Upper lobe of left lung (tissue), 4 donors: ENCODE measurements around the gene KRR1.

Experiments
- POLR2AphosphoS5 ChIP-seq, 2 donors: sonication (generic); formaldehyde crosslinking; IDR thresholded peaks; one replicate each; pipeline ENCODE4 v1.5.1; 2017; ENCODE audit warnings: antibody characterized with exemption in 2 of 2
- TF ChIP-seq, protein P1 (sequence below), 6 experiments: fragments of 450-650 bp in 4 of 6; fragments of 200-600 bp in 2 of 6; sonication (generic) in 2 of 6; IDR thresholded peaks; one replicate each; pipeline ENCODE4 v1.5.1; 2016 to 2019; ENCODE audit warnings: antibody characterized with exemption in 6 of 6

GRCh38 chr12:75529826-75530225 lies 18.4 kb upstream of the KRR1 start:
- TF ChIP-seq, protein P1, sequence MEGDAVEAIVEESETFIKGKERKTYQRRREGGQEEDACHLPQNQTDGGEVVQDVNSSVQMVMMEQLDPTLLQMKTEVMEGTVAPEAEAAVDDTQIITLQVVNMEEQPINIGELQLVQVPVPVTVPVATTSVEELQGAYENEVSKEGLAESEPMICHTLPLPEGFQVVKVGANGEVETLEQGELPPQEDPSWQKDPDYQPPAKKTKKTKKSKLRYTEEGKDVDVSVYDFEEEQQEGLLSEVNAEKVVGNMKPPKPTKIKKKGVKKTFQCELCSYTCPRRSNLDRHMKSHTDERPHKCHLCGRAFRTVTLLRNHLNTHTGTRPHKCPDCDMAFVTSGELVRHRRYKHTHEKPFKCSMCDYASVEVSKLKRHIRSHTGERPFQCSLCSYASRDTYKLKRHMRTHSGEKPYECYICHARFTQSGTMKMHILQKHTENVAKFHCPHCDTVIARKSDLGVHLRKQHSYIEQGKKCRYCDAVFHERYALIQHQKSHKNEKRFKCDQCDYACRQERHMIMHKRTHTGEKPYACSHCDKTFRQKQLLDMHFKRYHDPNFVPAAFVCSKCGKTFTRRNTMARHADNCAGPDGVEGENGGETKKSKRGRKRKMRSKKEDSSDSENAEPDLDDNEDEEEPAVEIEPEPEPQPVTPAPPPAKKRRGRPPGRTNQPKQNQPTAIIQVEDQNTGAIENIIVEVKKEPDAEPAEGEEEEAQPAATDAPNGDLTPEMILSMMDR (IDR thresholded peaks at IDR 0.05): no peak
- TF ChIP-seq POLR2AphosphoS5 (IDR thresholded peaks at IDR 0.05): no peak
